SK-N-SH (cell line): Measurements from ENCODE around the gene NOTUM. TPM values are rescaled to one million over a fixed set of nuclear protein-coding genes. Genes with fewer than 3 reads are reported as not detected.

ENCODE experiments used
- CTCF ChIA-PET: fragments of 300-600, 350-600 bp; formaldehyde crosslinking; extraction: SDS; loops from one replicate; lab custom pipeline; 2021; lab: Yijun Ruan, JAX
- POLR2A ChIA-PET: fragments of 350-600 bp; sonication (Branson Sonifier 250); formaldehyde crosslinking; extraction: SDS; loops from one replicate; lab custom pipeline; 2020; ENCODE audit warnings: antibody characterized with exemption, inconsistent platforms; lab: Yijun Ruan, JAX
- DNase-seq: peaks from one replicate; pipeline ENCODE4 v3.0.0; 2012
- H2AFZ ChIP-seq: fragments of 200-600 bp; sonication (generic); 2 replicates; pipeline ENCODE4 v1.8.1; 2016; ENCODE audit warnings: antibody characterized with exemption, mild to moderate bottlenecking, low read depth
- H3F3A ChIP-seq: fragments of 200-600 bp; sonication (generic); replicated peaks from 2 replicates; pipeline ENCODE3; 2016; ENCODE audit warnings: antibody characterized with exemption, mild to moderate bottlenecking; ENCODE audit not compliant: insufficient read depth
- H3K27ac ChIP-seq, 2 experiments: fragments of 200-500 bp in 1 of 2; fragments of 200-600 bp in 1 of 2; sonication (Bioruptor generic) in 1 of 2; sonication (generic), shearing (Covaris generic) in 1 of 2; 2 replicates each; pipeline versions ENCODE4 v1.5.1 to v1.6.1; 2014 to 2016; ENCODE audit warnings: low read depth in 2 of 2, inconsistent platforms in 1 of 2, low read length in 1 of 2, mild to moderate bottlenecking in 1 of 2, mixed read lengths in 1 of 2
- H3K27me3 ChIP-seq: fragments of 200-600 bp; sonication (generic), shearing (Covaris generic); 2 replicates; pipeline ENCODE4 v1.6.1; 2016; ENCODE audit warnings: mixed run types; ENCODE audit not compliant: insufficient read depth
- H3K36me3 ChIP-seq, 2 experiments: fragments of 200-500 bp in 1 of 2; fragments of 200-600 bp in 1 of 2; sonication (Bioruptor generic) in 1 of 2; sonication (generic) in 1 of 2; replicated peaks in 1 of 2; 2 replicates each; pipeline versions ENCODE3 to v1.5.1; 2014 to 2016; ENCODE audit warnings: low read length in 1 of 2, mild to moderate bottlenecking in 1 of 2; ENCODE audit not compliant: insufficient read depth in 2 of 2, control insufficient read depth in 1 of 2
- H3K4me1 ChIP-seq, 2 experiments: fragments of 200-500 bp in 1 of 2; fragments of 200-600 bp in 1 of 2; sonication (Bioruptor generic) in 1 of 2; sonication (generic), shearing (Covaris generic) in 1 of 2; 2 replicates each; pipeline versions ENCODE4 v1.5.1 to v1.6.1; 2014 to 2016; ENCODE audit warnings: low read depth in 1 of 2, low read length in 1 of 2, mixed run types in 1 of 2; ENCODE audit not compliant: insufficient read depth in 2 of 2, control insufficient read depth in 1 of 2
- H3K4me2 ChIP-seq: fragments of 200-600 bp; sonication (generic), shearing (Covaris generic); 2 replicates; pipeline ENCODE4 v1.6.1; 2017; ENCODE audit warnings: mixed run types
- H3K4me3 ChIP-seq, 2 experiments: fragments of 200-500 bp in 1 of 2; fragments of 200-600 bp in 1 of 2; sonication (Bioruptor generic) in 1 of 2; sonication (generic), shearing (Covaris generic) in 1 of 2; 2 replicates each; pipeline versions ENCODE4 v1.5.1 to v1.8.1; 2014 to 2016; ENCODE audit warnings: low read depth in 2 of 2, inconsistent platforms in 1 of 2, low read length in 1 of 2, mild to moderate bottlenecking in 1 of 2, mixed read lengths in 1 of 2, moderate library complexity in 1 of 2
- H3K79me2 ChIP-seq: fragments of 200-600 bp; sonication (generic); 2 replicates; pipeline ENCODE4 v1.8.1; 2017; ENCODE audit warnings: mild to moderate bottlenecking; ENCODE audit not compliant: insufficient read depth
- H3K9ac ChIP-seq: fragments of 200-600 bp; sonication (generic); 2 replicates; pipeline ENCODE4 v1.6.1; 2017; ENCODE audit warnings: mixed run types
- H3K9me2 ChIP-seq: fragments of 200-600 bp; sonication (generic); 2 replicates; pipeline ENCODE4 v1.6.1; 2017; ENCODE audit warnings: mixed run types
- H3K9me3 ChIP-seq: fragments of 200-600 bp; sonication (generic); 2 replicates; pipeline ENCODE4 v1.6.1; 2017; ENCODE audit warnings: mixed run types, mild to moderate bottlenecking, moderate library complexity
- H4K20me1 ChIP-seq: fragments of 200-600 bp; sonication (generic); 2 replicates; pipeline ENCODE4 v1.6.1; 2017; ENCODE audit warnings: mild to moderate bottlenecking, mixed run types; ENCODE audit not compliant: insufficient read depth
- ELF1 ChIP-seq: IDR thresholded peaks from 2 replicates; pipeline ENCODE4 v1.4.0; 2012
- EP300 ChIP-seq, 2 experiments: IDR thresholded peaks; 2 replicates each; pipeline versions ENCODE4 v1.4.0 to v1.6.1; 2012; ENCODE audit warnings: borderline replicate concordance in 1 of 2, low read depth in 1 of 2, low read length in 1 of 2
- FOXJ3 ChIP-seq: sonication (generic); formaldehyde crosslinking; IDR thresholded peaks from 2 replicates; pipeline ENCODE4 v1.5.1; 2020; ENCODE audit warnings: mild to moderate bottlenecking, missing genetic modification reagents
- FOXM1 ChIP-seq: IDR thresholded peaks from 2 replicates; pipeline ENCODE4 v1.4.0; 2012; ENCODE audit warnings: low read depth, mild to moderate bottlenecking
- JUND ChIP-seq: IDR thresholded peaks from 2 replicates; pipeline ENCODE4 v1.4.0; 2012
- MAX ChIP-seq: IDR thresholded peaks from 2 replicates; pipeline ENCODE4 v1.4.0; 2012; ENCODE audit warnings: low read depth
- MXI1 ChIP-seq: IDR thresholded peaks from 2 replicates; pipeline ENCODE4 v1.6.1; 2012; ENCODE audit warnings: mild to moderate bottlenecking, low read depth, low read length, improper control_type of control experiment
- NFIC ChIP-seq: IDR thresholded peaks from 2 replicates; pipeline ENCODE4 v1.4.0; 2012; ENCODE audit warnings: borderline replicate concordance
- POLR2AphosphoS5 ChIP-seq: IDR thresholded peaks from 2 replicates; pipeline ENCODE4 v1.6.1; 2012; ENCODE audit warnings: low read depth, low read length
- RAD21 ChIP-seq: IDR thresholded peaks from 2 replicates; pipeline ENCODE4 v1.6.1; 2012; ENCODE audit warnings: mild to moderate bottlenecking, low read length
- SIN3A ChIP-seq: IDR thresholded peaks from 2 replicates; pipeline ENCODE4 v1.6.1; 2012; ENCODE audit warnings: low read depth, mild to moderate bottlenecking, low read length, moderate library complexity, borderline replicate concordance
- USF1 ChIP-seq: IDR thresholded peaks from 2 replicates; pipeline ENCODE4 v1.4.0; 2012; ENCODE audit warnings: low read depth, borderline replicate concordance
- USF2 ChIP-seq: fragments of 150-350 bp; IDR thresholded peaks from 2 replicates; pipeline ENCODE4 v1.6.1; 2017; ENCODE audit warnings: antibody characterized with exemption, low read length, low read depth, borderline replicate concordance
- YY1 ChIP-seq: IDR thresholded peaks from 2 replicates; pipeline ENCODE4 v1.4.0; 2012; ENCODE audit warnings: low read depth, mild to moderate bottlenecking
- WGBS: methylation state at CpG from one replicate; pipeline ENCODE4 v1.1.6; 2017; ENCODE audit warnings: low lambda C conversion rate; 5-methylcytosine and 5-hydroxymethylcytosine counted together
- polyA plus RNA-seq, 3 experiments: library from polyadenylated mRNA; depleted of rRNA; stranded (reverse); fragments of >200 nt; gene quantifications; 2 replicates each; pipeline ENCODE4 v1.2.3, GENCODE V29; 2012

NOTUM gene
- polyA plus RNA-seq, 1 of the 3 experiments (the other 2 are of a cell fraction) = 0.33 TPM

- no peak overlapping the region for H3K9ac ChIP-seq
- no peaks in the 10 kb centered on the region for H3F3A ChIP-seq
- peak; percentile 81 for DNase-seq
- ChIA-PET POLR2A (interaction anchor here (0.5 to 1.1 kb wide), 4 partner anchors 8 to 109 kb away, joined by 3 to 6 read pairs (median 4); no protein-coding TSS in a partner anchor), CTCF (interaction anchor here (0.6 to 6.1 kb wide), 13 partner anchors 10 to 64 kb away, joined by 3 to 64 read pairs (median 6); partner anchors contain the start of genes MAFG and NOTUM)
- TF ChIP-seq ELF1 (no peak), USF2 (no peak), NFIC (no peak), USF1 (no peak), MXI1 (peak; percentile 74), FOXJ3 (CRISPR knock-in tag) (no peak), SIN3A (no peak), JUND (no peak), RAD21 (peak; percentile 27; the same call in 1 of the 2 replicates), FOXM1 (no peak)
- no peak overlapping the region for H3K4me2 ChIP-seq
- H3K27ac ChIP-seq = peak overlapping the region in 1 of 2 experiments; percentile 91; a peak in 2 of 4 replicates
- H3K4me1 ChIP-seq = peaks cover 0 to 25% of the 10 kb centered on the region in 2 experiments; a peak in 1 of 4 replicates
- H2AFZ ChIP-seq = no peak overlapping the region
- WGBS = 75% methylated on average over 18 of the region's 31 CpGs
- peaks cover 0 to 14% of the 10 kb centered on the region in 2 experiments for H3K36me3 ChIP-seq
- no peaks in the 10 kb centered on the region for H3K9me3 ChIP-seq
- H3K27me3 ChIP-seq = no peaks in the 10 kb centered on the region
- H3K4me3 ChIP-seq = no peak overlapping the region
- H3K9me2 ChIP-seq = no peaks in the 10 kb centered on the region
- H3K79me2 ChIP-seq = peaks cover 20% of the 10 kb centered on the region; the same call in 1 of the 2 replicates
- H4K20me1 ChIP-seq = no peaks in the 10 kb centered on the region; the same call in 1 of the 2 replicates
Observed at GRCh38 chr17:81991684-81992305, 30.8 kb upstream of the NOTUM start.

- 94% methylated on average over 25 of the region's 25 CpGs for WGBS
- H3K9me2 ChIP-seq = no peaks in the 10 kb centered on the region
- POLR2A ChIA-PET = interaction anchor here (0.5 to 1.0 kb wide), 3 partner anchors 7 to 108 kb away, joined by 3 to 6 read pairs (median 4); no protein-coding TSS in a partner anchor
- no peak for TF ChIP-seq POLR2AphosphoS5
- no peak for TF ChIP-seq MAX
- no peak for TF ChIP-seq MXI1
- TF ChIP-seq EP300 (IDR thresholded peaks at IDR 0.05; ENCODE audit: borderline replicate concordance in 1 of 2, low read depth in 1 of 2, low read length in 1 of 2) = 0 out of 4 replicates have a peak, but pooled peaks of 1 of the 2 experiments have one; percentile 5
- TF ChIP-seq YY1 = no peak
- peaks cover 1 to 19% of the 10 kb centered on the region in 2 experiments for H3K36me3 ChIP-seq
- DNase-seq = no peak
- no peaks in the 10 kb centered on the region for H3F3A ChIP-seq
- no peaks in the 10 kb centered on the region for H3K27me3 ChIP-seq
- H3K4me1 ChIP-seq = peaks cover 0 to 25% of the 10 kb centered on the region in 2 experiments; a peak in 1 of 4 replicates
- H4K20me1 ChIP-seq = no peaks in the 10 kb centered on the region; the same call in 1 of the 2 replicates
- CTCF ChIA-PET = interaction anchor here (0.6 to 6.1 kb wide), 12 partner anchors 9 to 63 kb away, joined by 3 to 64 read pairs (median 6); partner anchors contain the start of genes MAFG and NOTUM
- H3K79me2 ChIP-seq = peaks cover 20% of the 10 kb centered on the region; the same call in 1 of the 2 replicates
- H3K9me3 ChIP-seq = no peaks in the 10 kb centered on the region
- H2AFZ ChIP-seq = no peak overlapping the region
- no peak overlapping the region for H3K4me2 ChIP-seq
- H3K4me3 ChIP-seq = no peak overlapping the region
- no peak overlapping the region for H3K9ac ChIP-seq
- peak overlapping the region in 1 of 2 experiments; percentile 91; a peak in 2 of 4 replicates for H3K27ac ChIP-seq
Observed at GRCh38 chr17:81990836-81991683, 30.1 kb upstream of the NOTUM start.
